ENCODE measurements around the gene TRRAP.

DNA sequence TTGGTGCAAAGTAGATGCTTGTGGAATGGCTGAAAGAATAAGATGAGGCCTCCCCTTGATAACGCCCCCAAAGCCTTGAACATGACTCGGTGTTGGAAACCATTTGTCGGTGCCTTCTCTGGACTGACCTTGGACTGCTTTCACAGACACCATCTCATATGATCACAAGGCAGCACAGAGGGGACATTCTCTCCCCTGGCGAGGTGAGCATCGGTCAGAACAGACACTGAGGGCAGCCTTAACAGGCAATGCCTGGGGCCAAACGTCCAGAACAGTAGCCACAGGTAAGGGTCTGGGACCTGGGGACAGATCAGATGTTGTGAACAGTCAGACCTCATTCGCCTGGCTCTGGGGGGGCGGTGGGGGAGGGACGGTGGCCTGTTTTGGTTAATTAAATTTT lies 2.8 kb upstream of the TRRAP start:
- TF ChIP-seq, protein P1, sequence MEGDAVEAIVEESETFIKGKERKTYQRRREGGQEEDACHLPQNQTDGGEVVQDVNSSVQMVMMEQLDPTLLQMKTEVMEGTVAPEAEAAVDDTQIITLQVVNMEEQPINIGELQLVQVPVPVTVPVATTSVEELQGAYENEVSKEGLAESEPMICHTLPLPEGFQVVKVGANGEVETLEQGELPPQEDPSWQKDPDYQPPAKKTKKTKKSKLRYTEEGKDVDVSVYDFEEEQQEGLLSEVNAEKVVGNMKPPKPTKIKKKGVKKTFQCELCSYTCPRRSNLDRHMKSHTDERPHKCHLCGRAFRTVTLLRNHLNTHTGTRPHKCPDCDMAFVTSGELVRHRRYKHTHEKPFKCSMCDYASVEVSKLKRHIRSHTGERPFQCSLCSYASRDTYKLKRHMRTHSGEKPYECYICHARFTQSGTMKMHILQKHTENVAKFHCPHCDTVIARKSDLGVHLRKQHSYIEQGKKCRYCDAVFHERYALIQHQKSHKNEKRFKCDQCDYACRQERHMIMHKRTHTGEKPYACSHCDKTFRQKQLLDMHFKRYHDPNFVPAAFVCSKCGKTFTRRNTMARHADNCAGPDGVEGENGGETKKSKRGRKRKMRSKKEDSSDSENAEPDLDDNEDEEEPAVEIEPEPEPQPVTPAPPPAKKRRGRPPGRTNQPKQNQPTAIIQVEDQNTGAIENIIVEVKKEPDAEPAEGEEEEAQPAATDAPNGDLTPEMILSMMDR (IDR thresholded peaks at IDR 0.05) = no peak
- no peak for TF ChIP-seq POLR2A (IDR thresholded peaks at IDR 0.05)

Measured in esophagus squamous epithelium (tissue), 4 donors.